Central memory CD4-positive, alpha-beta T cell (primary cell): ENCODE results near the gene MIPEP.
"Not testable (repeated sequence)": the region's sequence is repeated elsewhere in the genome, so short reads cannot be mapped to it uniquely, and the experiment has no call there.

Source experiments
- DNase-seq: peaks from one replicate; pipeline ENCODE4 v3.0.0; 2022

Gene MIPEP

DNA sequence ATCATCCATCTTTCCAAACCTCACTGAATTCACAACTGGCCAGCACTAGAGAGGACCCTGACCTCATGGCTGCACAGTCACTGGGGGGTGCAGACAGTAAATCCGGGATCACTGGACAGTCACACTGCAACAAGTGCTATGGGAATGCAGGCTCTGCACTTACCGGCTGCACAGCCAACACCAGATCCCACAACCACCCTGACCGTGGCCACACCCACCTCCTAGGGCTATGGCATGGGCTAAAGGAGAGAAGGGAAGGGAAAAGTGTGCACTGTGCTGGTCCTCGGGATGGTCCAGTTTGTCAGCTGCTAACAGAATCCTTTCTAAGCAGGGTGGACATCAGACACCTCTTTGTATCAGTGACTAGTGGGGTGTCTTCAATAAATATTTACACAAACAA, 118.2 kb downstream of the MIPEP start:
- no peak for DNase-seq

DNA sequence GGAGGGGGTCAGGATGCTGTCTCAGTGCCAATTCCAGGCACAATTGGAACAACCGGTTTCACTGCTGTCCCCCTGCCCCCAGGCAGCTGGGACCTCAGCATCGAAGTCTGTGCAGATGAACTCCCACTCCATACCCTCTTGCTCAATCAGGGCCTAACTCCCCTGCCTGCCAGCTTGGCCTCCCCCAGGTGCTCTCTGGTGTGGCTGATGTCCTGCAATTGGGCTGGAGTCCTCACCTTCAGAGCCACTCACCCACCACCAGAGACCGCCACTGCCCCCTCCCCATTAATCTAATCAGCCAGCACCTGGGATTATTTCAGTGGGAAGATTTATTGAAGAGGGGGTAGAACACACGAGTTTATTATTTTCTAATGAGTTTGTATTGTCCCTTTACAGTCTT, 118.8 kb downstream of the MIPEP start:
- DNase-seq = no peak

DNA sequence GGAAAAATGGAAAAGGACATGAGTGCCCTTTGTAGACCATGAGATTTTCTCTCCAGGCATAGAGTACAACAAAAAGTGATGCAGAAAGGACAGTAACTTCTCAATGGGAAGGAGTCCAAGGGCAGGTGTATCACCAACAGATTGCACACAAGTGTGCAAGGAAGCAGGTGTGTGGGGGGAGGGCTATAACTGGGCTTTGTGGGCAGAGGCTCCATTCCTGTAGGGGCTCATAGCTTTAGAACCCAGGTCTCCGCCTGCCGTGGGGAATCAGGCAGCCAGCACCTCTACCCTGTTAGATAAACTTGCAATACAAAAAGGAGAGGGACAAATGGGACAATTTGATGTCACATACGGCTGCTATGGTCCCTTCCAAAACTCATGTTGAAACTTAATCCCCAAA, 119.8 kb downstream of the MIPEP start:
- DNase-seq = no peak

DNA sequence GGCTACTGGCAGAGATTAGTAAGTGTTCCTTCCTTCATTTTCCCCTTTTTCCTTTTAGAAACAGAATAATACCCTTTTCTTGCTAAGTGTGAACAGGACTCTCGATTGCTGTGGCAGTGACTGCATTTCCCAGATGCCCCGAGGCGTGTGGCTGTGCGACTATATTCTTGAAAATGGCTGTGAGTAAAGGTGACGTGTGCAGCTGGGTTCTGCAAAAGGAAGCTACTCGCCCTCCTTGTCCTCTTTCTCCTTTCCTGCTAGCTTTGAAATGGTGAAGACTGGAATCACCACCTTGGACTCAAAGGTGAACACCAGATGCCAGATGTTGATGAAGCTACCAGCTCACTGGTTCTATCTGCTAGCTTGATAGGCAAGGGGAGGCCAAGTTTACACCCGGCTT, 121.4 kb downstream of the MIPEP start:
- no peak for DNase-seq

DNA sequence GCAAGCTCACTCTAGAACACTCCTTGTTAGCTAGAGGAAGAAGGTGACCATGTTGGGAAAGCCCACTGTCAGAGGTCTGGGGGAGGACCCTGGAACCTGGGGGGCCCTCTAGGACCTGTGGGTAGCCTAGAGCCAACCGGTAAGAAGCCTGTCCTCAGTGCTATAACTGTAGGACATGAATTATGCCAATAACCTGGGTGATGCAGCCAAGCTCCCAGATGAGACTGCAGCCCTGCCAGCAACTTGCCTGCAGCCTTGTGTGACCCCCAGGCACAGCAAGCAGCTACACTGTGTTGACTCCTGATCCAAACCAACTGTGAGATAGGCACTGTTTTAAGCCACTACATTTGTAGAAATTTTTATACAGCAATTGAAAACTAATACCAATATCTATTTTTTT, 122.3 kb downstream of the MIPEP start:
- no peak for DNase-seq

DNA sequence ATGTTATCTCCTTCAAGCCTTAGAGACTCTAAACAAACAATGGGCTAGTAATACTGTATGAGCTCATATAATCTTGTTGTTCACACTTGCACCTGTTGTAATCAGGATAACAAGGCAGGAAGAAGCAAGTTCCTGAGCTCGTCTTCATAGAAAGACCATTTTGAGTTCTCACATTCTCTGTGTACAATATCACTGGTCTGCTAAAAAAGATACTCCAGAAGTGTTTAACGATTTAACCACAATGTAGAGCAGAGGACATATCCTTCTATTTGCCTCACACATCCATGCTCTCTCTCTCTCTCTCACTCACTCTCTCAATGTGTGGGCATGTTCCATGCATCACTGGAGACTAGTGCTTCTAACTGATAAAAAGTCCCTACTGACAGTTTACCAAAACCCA, 122.9 kb downstream of the MIPEP start:
- DNase-seq = no peak

DNA sequence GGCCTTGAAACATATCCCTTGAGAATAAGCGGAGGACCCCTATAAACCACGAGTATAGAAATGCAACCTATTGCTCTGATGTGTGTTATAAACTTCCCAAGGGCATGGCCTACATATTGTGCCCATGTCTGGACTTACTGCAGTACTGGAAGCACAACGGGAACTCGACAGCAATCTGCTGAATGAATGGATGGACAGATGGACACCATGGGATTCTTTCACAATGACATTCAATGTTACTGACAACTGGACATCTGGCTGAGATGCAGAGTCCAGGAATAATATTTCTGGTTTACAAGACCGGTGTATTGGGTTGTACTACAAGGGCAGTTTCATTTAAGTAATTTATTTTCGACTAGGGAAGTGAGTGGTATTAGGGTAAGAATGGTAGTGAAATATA, 123.7 kb downstream of the MIPEP start:
- no peak for DNase-seq

DNA sequence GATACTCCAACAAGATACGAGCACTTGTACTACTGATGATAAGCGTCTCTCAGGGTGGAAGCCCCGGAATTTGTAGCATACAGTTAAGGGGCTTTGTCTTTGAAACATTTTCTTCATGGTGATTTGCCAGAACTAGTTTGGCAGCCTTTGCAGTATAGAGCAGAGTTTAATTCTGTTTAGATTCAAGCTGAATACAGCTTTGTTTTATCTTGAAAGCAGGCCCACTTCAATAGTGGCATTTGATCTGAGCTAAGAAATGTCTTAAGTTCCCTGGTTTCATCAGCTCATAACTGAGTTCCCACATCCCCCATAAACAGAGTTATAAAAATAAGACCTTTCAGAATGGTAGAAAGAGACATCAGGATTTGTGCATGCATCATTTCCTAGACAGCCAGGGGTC, 125.9 kb downstream of the MIPEP start:
- no peak for DNase-seq

DNA sequence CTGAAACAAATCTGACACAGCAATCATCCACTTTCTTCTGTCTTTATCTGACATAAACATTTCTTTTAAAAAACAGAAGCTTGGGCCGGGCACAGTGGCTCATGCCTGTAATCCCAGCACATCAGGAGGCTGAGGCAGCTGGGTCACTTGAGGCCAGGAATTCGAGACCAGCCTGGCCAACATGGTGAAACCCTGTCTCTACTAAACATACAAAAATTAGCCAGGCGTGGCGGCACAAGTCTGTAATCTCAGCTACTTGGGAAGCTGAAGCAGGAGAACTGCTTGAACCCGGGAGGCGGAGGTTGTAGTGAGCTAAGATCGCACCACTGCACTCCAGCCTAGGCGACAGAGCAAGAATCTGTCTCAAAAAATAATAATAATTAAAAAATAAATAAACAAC, 127.4 kb downstream of the MIPEP start:
- DNase-seq = not testable (repeated sequence)

DNA sequence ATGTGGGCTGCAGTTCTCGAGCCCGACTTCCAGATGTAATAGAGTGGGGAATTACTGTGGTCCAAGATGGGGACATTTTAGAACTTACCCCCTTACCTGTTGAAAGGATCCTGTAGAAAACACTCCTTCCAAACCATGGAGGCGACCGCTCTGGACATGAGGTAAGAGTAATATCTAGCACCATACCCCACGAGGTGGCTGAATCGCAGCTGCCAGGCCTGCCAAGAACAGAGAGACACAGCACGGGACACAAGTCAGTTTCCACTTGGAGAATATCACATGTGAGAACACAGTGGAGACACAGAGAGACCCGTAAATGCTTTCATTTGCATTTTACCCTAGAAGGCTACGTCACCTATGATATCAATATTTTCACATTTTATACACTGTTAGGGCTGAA, 129.2 kb downstream of the MIPEP start:
- DNase-seq = no peak

DNA sequence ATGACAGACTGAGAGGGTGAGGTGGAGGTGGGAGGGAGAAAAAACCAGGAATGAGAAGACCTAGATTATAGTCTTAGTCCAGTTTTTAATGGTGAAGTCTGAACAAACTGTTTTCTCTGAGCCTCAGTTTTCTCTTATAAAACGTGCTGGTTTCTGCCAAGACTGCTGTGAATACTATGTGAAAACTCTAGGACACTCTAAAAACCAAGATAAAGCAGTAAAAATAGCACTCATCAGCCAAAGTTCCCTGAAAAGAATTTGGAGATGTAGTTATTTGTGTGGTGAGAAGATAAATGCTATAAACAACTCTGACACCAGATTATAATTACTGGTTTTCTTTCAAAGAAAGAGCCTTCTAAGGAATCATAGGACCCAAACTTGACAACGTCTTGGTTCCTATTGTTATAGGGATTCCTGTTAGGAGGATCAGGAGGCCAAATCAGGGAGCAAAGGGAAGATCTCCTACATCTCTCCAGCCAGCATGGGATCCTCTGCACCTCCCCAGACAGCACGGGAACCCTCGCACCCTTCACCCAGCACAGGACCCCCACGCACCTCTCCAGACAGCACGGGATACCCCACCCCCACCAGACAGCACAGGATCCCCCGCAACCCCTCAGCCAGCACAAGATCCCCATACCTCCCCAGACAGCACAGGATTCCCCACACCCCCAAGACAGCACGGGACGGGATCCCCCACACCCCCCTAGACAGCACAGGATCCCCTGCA, 130.2 kb downstream of the MIPEP start:
- DNase-seq = no peak

DNA sequence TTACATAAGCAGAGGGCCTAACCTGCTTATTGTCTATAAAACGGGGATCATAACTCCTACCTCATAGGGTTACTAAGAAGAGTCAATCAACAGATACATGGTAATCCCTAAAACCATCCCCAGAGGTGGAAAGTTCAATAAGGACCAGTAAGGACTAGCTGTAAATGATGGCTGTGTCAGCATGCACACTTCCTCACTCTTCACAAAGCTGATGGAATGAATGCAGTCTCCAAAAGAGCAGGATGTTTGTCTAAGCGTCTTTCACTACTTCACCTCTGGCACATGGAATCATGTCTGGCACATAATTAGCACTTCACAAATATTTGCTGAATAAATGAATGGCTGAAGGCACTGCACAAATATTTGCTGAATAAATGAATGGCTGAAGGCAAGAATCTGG, 134.2 kb downstream of the MIPEP start:
- DNase-seq = no peak

DNA sequence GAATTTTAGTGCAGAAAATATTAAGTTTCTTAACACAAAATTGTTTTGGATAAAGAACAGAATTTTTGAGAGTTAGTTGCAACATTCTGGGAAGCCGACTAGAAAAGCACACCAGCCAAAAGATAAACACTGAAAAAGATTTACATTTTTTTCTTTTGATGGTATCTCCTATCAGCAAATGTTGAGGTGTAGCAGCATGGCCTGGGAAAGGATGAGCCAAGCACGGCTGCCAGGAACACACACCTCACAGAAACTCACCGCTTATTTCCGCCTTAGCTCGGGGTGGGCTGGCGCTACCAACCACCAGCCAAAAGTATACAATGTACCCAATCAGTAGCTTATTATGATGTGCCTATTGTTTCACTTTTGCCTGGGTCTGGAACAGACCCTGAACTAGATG, 134.7 kb downstream of the MIPEP start:
- peak; percentile 46 for DNase-seq

DNA sequence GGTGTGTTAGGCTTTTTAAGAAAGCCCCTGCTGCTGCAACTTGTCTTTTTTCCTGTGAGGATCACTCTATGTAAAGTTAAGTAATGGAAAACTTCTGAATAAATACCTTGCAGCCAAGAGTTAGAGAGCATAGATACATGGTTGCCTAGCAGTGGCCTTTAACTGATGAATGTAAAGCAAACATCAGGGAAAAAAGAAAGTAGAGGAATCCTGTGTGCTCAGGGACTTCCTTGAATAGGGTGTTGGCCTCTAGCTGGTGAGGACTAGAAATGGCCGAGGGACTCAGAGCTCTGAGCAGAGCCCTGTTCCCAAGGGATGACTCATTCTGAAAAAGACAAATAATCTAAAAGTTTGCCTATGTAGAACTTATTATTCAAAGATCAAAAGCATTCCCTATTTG, 135.7 kb downstream of the MIPEP start:
- no peak for DNase-seq

DNA sequence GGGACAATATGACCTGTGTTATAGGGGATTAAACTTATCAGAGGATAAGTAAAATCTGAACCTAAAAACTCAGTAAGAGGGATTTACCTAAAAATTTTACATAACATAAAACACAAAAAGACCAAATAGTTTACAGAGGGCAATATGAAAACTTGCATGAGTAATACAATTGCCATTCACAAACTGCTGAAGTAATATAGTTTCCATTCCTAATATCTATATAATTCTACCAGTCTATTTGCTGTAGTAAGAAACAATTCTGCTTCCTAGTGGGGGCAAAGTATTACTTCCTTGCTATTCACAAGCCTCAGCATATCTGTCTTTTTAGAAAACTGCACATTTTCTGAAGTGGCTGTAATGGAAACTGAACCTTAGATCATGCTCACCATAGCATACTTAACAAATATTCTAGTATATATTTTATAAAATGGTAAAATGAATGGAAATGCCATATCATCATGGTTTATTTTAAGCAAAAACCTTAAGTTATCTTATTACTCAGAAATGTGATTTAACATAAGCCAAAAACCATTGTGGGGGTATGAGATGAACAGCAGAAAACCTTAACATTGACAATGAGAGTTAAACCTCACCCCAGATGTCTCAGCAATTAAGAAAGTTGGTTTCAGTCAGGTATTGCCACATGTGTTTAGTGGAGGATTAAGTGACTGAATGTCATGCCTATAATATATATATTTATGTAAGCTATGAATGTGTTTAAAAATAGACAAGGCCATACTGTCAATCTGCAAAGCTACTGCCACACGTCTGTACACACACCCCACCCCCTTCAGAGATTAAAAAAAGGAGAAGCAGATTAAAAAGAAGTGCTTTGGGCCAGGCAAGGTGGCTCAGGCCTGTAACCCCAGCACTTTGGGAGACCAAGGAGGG, 136.8 kb downstream of the MIPEP start:
- no peak for DNase-seq

DNA sequence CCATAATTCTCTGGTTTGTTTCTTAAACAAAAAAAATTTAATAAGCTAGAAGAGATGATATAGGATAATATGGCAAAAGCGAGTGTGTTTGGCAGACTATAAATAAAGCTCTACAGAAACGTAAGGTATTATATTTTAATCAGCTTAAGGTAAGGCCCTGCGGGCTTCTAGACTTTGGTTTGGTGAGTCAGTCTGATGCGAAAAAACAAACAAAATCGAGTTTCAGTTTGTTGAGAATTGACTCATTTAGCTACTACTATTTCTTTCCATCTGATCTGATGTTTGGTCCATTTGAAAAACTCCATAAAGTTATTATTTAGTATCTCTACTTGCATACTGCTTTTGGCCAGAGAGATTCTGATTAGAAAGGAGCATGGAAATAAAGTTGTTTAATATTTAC, 138.0 kb downstream of the MIPEP start:
- DNase-seq = no peak

DNA sequence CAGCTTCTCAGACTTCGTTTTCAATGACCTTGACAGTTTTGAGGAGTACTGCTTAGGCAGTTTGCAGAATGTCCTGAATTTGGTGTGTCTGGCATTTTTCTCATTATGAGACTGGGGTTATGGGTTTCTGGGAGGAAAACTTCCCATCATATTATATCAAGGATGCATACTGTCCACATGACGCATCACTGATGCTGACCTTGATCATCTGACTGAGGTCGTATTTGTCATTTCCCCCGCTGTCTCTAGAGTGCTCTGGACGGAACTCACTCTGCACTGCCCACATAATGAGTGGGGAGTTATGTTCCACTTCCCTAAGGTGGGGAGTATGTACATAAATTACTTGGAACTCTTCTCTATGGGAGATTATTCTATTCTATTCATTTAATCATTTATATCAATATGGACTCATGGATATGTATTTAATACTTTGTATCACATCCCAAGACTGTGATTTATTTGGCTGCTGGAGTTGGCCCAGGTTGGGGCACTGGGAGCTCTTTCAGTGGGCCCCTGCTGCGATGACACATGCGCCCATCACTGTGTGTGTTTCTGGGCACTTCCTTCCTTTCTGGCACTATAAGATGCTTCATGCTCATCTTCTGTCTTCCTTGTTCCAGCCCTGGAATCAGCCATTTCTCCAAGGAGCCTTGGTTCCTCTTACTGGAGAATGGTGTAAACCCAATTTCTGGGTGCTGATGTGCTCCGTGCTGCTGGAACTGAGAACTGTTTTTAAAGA, 138.6 kb downstream of the MIPEP start:
- DNase-seq = no peak

DNA sequence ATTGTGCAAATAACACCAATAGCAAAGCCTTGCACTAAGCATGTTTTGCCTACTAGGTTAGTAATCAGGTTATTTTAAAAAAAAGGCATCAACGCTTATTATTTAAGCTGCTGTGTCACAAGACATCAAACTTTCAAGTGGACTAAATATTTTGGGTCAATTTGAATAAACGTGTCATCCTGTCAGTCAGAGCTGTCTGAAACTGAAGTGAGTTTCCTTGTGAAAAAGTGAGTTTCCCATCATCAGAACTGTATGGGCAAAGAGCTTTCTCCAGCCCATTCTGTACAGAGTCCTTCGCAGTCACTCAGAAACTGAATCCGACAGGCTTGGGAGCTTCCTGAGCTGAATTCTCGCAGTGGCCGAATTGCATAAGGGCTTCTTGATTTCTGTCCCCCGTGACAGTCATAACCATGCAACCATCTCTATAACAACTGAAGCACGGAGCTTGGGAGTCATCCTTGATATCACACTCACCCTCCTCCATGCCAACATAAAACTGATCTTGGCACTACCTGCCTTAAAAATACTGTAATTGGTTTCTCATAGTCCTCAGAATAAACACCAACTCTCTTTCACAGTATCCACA, 139.8 kb downstream of the MIPEP start:
- DNase-seq = no peak

DNA sequence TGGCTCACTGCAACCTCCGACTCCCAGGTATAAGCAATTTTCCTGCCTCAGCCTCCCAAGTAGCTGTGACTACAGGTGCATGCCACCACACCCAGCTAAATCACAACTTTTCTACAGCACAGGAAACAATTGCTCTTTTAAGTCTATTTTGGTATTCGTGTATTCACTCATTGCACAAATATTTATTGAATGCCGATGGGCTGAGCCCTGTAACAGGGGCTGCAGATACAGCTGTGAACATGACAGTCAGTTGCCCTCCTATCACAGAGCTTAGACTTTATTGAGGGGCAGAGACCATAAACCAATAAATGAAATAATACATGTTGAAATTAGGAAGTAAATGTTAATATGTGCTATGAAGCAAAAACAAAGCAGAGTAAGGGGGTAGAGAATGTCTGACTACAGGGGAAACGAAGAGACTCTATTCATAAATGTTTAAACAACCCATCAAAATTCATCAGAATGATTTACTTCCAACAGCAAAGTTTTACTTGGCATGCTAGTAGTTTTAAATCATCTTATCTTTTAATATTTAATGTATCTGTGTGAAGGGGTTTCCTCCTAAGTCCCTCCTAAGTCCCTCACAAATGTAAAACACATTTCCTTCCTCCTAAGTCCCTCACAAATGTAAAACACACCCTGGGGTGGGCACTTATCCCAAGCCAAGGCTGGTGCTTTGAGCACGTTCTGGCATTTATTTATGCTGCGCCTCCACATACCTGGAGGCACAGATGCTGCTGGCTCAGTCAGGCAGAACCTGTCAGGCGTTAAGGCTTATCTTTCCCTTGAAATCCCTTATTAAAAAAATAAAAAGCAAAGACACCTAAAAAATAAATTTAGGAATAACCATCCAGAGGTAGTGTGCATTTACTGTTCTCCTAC, 140.8 kb downstream of the MIPEP start:
- no peak for DNase-seq

DNA sequence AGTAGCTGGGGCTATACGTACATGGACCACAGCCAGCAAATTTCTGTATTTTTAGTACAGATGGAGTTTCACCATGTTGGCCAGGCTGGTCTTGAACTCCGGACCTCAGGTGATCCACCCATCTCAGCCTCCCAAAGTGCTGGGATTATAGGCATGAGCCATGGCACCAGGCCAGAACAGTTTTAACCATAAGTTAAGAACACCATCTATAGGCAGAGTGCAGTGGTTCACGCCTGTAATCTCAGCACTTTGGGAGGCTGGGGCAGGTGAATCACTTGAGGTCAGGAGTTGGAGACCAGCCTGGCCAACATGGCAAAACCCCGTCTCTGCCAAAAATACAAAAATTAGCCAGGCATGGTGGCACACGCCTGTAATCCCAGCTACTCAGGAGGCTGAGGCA, 143.1 kb downstream of the MIPEP start:
- not testable (repeated sequence) for DNase-seq

DNA sequence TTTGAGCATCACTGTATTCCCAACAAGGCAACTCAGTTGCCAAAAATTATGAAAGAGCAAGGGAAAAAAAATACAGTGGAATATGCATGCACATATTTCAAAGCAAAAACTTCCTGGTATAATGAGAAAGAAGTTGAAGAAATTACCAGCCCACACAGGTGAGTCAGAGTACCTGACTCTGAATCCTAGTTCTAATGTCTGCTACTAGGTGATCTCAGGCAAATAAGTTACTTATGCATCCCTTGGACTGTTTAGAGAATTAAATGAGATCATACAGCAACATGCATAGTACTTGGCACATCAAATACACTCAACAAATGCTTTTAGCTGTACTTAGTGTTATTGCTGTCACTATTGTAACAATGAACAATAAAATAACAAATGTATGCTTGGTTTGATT, 144.9 kb downstream of the MIPEP start:
- DNase-seq = no peak
